ENCODE measurements around the gene MEMO1.
"Not testable (repeated sequence)": the region's sequence is repeated elsewhere in the genome, so short reads cannot be mapped to it uniquely, and the experiment has no call there.

DNA sequence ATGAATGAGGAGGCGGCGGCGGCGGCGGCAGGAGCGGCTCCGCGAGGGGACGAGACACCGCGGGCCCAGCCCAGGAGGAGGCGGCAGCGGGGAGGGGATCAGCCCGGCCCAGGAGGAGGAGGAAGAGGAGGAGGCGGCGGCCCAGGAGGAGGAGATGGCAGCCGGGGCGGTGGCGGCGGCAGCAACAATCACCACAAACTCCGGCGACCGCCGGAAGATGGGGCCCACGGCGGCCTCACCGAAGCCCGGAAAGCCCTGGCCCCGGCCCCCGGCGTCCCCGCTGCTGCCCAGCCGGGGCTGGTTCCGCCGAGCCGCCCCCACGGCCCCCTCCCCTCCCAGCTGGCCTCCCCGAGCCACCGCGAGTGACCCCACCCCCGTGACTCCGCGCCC is 533 bp downstream of the MEMO1 start:
- TF ChIP-seq POLR2AphosphoS5 (IDR thresholded peaks at IDR 0.05; ENCODE audit: low read depth, low read length); PAX5 (IDR thresholded peaks at IDR 0.05; ENCODE audit: insufficient read depth, low read length, severe bottlenecking); POLR2A (IDR thresholded peaks at IDR 0.05; ENCODE audit: low read depth, low read length); TAF1 (IDR thresholded peaks at IDR 0.05; ENCODE audit: low read depth, low read length): not testable (repeated sequence)
